ENCODE data around the gene CALB2.

Gene CALB2

GRCh38 chr16:71389330-71389729, 30.8 kb downstream of the CALB2 start:
- DNase-seq (ENCODE audit: low read depth): no peak

GRCh38 chr16:71396594-71396993, 38.1 kb downstream of the CALB2 start:
- DNase-seq (ENCODE audit: low read depth): no peak

- DNase-seq (ENCODE audit: low read depth): no peak
These were observed 41.5 kb downstream of the CALB2 start for GRCh38 chr16:71399801-71400563.

- no peak for DNase-seq (ENCODE audit: low read depth)
These were observed 43.5 kb downstream of the CALB2 start for GRCh38 chr16:71402007-71402406.

- DNase-seq (ENCODE audit: low read depth): no peak
These were observed 44.2 kb downstream of the CALB2 start for GRCh38 chr16:71402674-71403073.

GRCh38 chr16:71404364-71404763, 45.8 kb downstream of the CALB2 start:
- DNase-seq (ENCODE audit: low read depth): no peak

GRCh38 chr16:71406316-71406715, 47.8 kb downstream of the CALB2 start:
- DNase-seq (ENCODE audit: low read depth): no peak

- DNase-seq (ENCODE audit: low read depth): no peak
These were observed 48.2 kb downstream of the CALB2 start for GRCh38 chr16:71406724-71407123.

GRCh38 chr16:71407731-71408130, 49.2 kb downstream of the CALB2 start:
- DNase-seq (ENCODE audit: low read depth): no peak

GRCh38 chr16:71408536-71408935, 50.0 kb downstream of the CALB2 start:
- DNase-seq (ENCODE audit: low read depth): no peak

- DNase-seq (ENCODE audit: low read depth): no peak
These were observed 50.7 kb downstream of the CALB2 start for GRCh38 chr16:71409011-71409775.

GRCh38 chr16:71410146-71410545, 51.6 kb downstream of the CALB2 start:
- DNase-seq (ENCODE audit: low read depth): no peak

GRCh38 chr16:71412270-71413160, 54.0 kb downstream of the CALB2 start:
- DNase-seq (ENCODE audit: low read depth): peak; percentile 35

- DNase-seq (ENCODE audit: low read depth): no peak
These were observed 54.8 kb downstream of the CALB2 start for GRCh38 chr16:71413341-71413740.

GRCh38 chr16:71414038-71414437, 55.5 kb downstream of the CALB2 start:
- no peak for DNase-seq (ENCODE audit: low read depth)

GRCh38 chr16:71421911-71422310, 63.4 kb downstream of the CALB2 start:
- DNase-seq (ENCODE audit: low read depth): no peak

GRCh38 chr16:71423016-71423415, 64.5 kb downstream of the CALB2 start:
- DNase-seq (ENCODE audit: low read depth): no peak

GRCh38 chr16:71423865-71424264, 65.3 kb downstream of the CALB2 start:
- no peak for DNase-seq (ENCODE audit: low read depth)

GRCh38 chr16:71424626-71425025, 66.1 kb downstream of the CALB2 start:
- DNase-seq (ENCODE audit: low read depth): no peak

- DNase-seq (ENCODE audit: low read depth): no peak
These were observed 67.2 kb downstream of the CALB2 start for GRCh38 chr16:71425746-71426068.

GRCh38 chr16:71426069-71426879, 67.8 kb downstream of the CALB2 start:
- DNase-seq (ENCODE audit: low read depth): no peak

Measured in activated T-helper 1 cell treated with Interleukin-2 at 50 U/mL for 16 hours (primary cell).